NB4 (cell line): ENCODE data around the gene F5.

Experiments
- POLR2A ChIP-seq: IDR thresholded peaks from 2 replicates; pipeline ENCODE4 v1.6.1; 2011; ENCODE audit warnings: mild to moderate bottlenecking; ENCODE audit not compliant: insufficient read length; ENCODE audit errors: extremely low read depth
- TF ChIP-seq, protein P1 (sequence below): IDR thresholded peaks from one replicate; pipeline ENCODE4 v1.5.1; 2012; ENCODE audit warnings: low read depth, low read length

DNA sequence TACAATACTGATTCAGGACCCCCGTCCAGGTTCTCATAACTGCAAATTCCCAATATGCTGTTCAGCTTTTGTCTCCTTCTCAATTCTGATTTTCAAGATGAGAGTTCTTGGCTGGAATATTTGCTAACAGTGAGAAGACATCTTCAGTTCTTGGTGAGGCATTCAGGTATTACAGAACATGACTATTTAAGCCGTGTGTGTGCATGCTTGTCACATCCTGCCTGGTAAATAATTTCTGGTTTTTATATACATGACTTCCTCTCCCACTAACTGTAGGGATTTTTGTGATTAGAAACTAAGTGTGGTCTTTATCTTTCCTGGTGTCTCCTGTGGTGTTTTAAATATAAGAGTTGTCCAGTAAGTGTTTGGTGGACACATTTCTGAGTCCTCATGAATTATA, 90.4 kb downstream of the F5 start:
- TF ChIP-seq, protein P1, sequence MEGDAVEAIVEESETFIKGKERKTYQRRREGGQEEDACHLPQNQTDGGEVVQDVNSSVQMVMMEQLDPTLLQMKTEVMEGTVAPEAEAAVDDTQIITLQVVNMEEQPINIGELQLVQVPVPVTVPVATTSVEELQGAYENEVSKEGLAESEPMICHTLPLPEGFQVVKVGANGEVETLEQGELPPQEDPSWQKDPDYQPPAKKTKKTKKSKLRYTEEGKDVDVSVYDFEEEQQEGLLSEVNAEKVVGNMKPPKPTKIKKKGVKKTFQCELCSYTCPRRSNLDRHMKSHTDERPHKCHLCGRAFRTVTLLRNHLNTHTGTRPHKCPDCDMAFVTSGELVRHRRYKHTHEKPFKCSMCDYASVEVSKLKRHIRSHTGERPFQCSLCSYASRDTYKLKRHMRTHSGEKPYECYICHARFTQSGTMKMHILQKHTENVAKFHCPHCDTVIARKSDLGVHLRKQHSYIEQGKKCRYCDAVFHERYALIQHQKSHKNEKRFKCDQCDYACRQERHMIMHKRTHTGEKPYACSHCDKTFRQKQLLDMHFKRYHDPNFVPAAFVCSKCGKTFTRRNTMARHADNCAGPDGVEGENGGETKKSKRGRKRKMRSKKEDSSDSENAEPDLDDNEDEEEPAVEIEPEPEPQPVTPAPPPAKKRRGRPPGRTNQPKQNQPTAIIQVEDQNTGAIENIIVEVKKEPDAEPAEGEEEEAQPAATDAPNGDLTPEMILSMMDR, result no peak
- no peak for TF ChIP-seq POLR2A
